Parathyroid adenoma (tissue), 2 donors: ENCODE data around the gene NR5A1.

Experiments
- H2AFZ ChIP-seq: fragments of 300-600 bp; sonication (generic); one replicate; pipeline ENCODE4 v1.7.0; 2017; ENCODE audit warnings: antibody characterized with exemption, mild to moderate bottlenecking
- H3K27ac ChIP-seq: fragments of 300-600 bp; sonication (generic); one replicate; pipeline ENCODE4 v1.7.0; 2017
- H3K27me3 ChIP-seq: fragments of 300-600 bp; sonication (generic); one replicate; pipeline ENCODE4 v1.7.0; 2017; ENCODE audit warnings: low read length; ENCODE audit not compliant: control insufficient read depth, insufficient read depth
- H3K36me3 ChIP-seq: fragments of 300-600 bp; sonication (generic); one replicate; pipeline ENCODE4 v1.7.0; 2017; ENCODE audit warnings: low read length; ENCODE audit not compliant: control insufficient read depth, insufficient read depth
- H3K4me1 ChIP-seq: fragments of 300-600 bp; sonication (generic); one replicate; pipeline ENCODE4 v1.7.0; 2017; ENCODE audit warnings: control low read depth
- H3K4me2 ChIP-seq: fragments of 300-600 bp; sonication (generic); one replicate; pipeline ENCODE4 v1.7.0; 2017; ENCODE audit warnings: low read length
- H3K4me3 ChIP-seq: fragments of 300-600 bp; sonication (generic); one replicate; pipeline ENCODE4 v1.7.0; 2017; ENCODE audit warnings: low read depth, low read length
- H3K79me2 ChIP-seq: fragments of 300-600 bp; sonication (generic); one replicate; pipeline ENCODE4 v1.7.0; 2017; ENCODE audit warnings: control low read depth
- H3K9ac ChIP-seq: fragments of 300-600 bp; sonication (generic); one replicate; pipeline ENCODE4 v1.7.0; 2017; ENCODE audit warnings: mild to moderate bottlenecking
- H3K9me3 ChIP-seq: fragments of 300-600 bp; sonication (generic); one replicate; pipeline ENCODE4 v1.7.0; 2017; ENCODE audit warnings: low read length; ENCODE audit not compliant: control insufficient read depth
- CTCF ChIP-seq: fragments of 300-600 bp; sonication (generic); IDR thresholded peaks from one replicate; pipeline ENCODE4 v1.7.0; 2017; ENCODE audit warnings: antibody characterized with exemption, mild to moderate bottlenecking
- donor health status: primary hyperparathyroidism.

The NR5A1 gene

GRCh38 chr9:124513376-124513994, 6.3 kb upstream of the NR5A1 start:
- Histone ChIP-seq H3K9me3 (no peaks in the 10 kb centered on the region), H3K36me3 (no peaks in the 10 kb centered on the region), H3K4me3 (no peak overlapping the region), H3K9ac (no peak overlapping the region), H2AFZ (no peak overlapping the region), H3K4me1 (no peaks in the 10 kb centered on the region), H3K4me2 (no peak overlapping the region), H3K79me2 (no peaks in the 10 kb centered on the region), H3K27ac (no peak overlapping the region), H3K27me3 (no peaks in the 10 kb centered on the region)
- no peak for TF ChIP-seq CTCF

GRCh38 chr9:124512806-124513204, 5.6 kb upstream of the NR5A1 start:
- Histone ChIP-seq H3K27ac (no peak overlapping the region), H3K9me3 (no peaks in the 10 kb centered on the region), H3K4me2 (no peak overlapping the region), H3K4me1 (no peaks in the 10 kb centered on the region), H3K79me2 (no peaks in the 10 kb centered on the region), H3K4me3 (no peak overlapping the region), H3K36me3 (no peaks in the 10 kb centered on the region), H2AFZ (no peak overlapping the region), H3K9ac (no peak overlapping the region), H3K27me3 (no peaks in the 10 kb centered on the region)
- no peak for TF ChIP-seq CTCF

- Histone ChIP-seq H3K4me3 (no peak overlapping the region), H3K27me3 (no peaks in the 10 kb centered on the region), H3K27ac (no peak overlapping the region), H3K4me1 (no peaks in the 10 kb centered on the region), H3K9ac (no peak overlapping the region), H2AFZ (no peak overlapping the region), H3K9me3 (no peaks in the 10 kb centered on the region), H3K79me2 (no peaks in the 10 kb centered on the region), H3K4me2 (no peak overlapping the region), H3K36me3 (no peaks in the 10 kb centered on the region)
- TF ChIP-seq CTCF, result no peak
These were observed 4.9 kb upstream of the NR5A1 start for GRCh38 chr9:124511891-124512805.

- Histone ChIP-seq H3K36me3 (no peaks in the 10 kb centered on the region), H3K4me1 (no peaks in the 10 kb centered on the region), H3K27me3 (no peaks in the 10 kb centered on the region), H3K79me2 (no peaks in the 10 kb centered on the region), H3K9me3 (no peaks in the 10 kb centered on the region), H3K4me3 (no peak overlapping the region), H3K4me2 (no peak overlapping the region), H3K9ac (no peak overlapping the region), H2AFZ (no peak overlapping the region), H3K27ac (no peak overlapping the region)
- no peak for TF ChIP-seq CTCF
These were observed 4.2 kb upstream of the NR5A1 start for GRCh38 chr9:124511426-124511840.
